PC-3 (cell line): ENCODE data around the gene RHBDD1.

ENCODE experiments used
- EZH2phosphoT487 ChIP-seq: fragments of 300-600 bp; sonication (generic); IDR thresholded peaks from 2 replicates; pipeline ENCODE4 v1.6.1; 2018; ENCODE audit warnings: mild to moderate bottlenecking, antibody characterized with exemption, low read length, borderline replicate concordance
- TF ChIP-seq, protein P1 (sequence below): fragments of 300-600 bp; sonication (generic); conservative IDR thresholded peaks from 2 replicates; pipeline ENCODE4 v1.5.1; 2017; ENCODE audit warnings: antibody characterized with exemption, low read depth, mild to moderate bottlenecking, low read length

DNA sequence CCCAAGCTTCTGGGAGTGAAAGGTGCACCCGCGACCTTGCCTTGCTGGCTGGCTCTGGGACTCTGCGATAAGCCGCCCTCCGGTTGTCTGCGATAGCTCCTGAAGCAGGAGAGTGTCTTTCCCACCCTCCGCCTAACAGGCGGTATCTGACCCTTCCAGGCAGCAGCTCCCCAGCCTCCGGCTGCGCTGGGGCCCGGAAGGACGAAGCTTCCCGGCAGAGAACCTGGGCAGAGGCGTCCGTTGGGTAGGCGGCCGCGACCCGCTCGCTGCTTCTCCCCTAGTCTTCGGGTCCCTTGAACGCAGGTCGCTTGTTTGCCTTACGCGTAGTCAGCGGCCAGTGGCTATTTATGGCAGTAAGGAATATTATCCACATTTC lies 446 bp upstream of the RHBDD1 start:
- TF ChIP-seq, protein P1, sequence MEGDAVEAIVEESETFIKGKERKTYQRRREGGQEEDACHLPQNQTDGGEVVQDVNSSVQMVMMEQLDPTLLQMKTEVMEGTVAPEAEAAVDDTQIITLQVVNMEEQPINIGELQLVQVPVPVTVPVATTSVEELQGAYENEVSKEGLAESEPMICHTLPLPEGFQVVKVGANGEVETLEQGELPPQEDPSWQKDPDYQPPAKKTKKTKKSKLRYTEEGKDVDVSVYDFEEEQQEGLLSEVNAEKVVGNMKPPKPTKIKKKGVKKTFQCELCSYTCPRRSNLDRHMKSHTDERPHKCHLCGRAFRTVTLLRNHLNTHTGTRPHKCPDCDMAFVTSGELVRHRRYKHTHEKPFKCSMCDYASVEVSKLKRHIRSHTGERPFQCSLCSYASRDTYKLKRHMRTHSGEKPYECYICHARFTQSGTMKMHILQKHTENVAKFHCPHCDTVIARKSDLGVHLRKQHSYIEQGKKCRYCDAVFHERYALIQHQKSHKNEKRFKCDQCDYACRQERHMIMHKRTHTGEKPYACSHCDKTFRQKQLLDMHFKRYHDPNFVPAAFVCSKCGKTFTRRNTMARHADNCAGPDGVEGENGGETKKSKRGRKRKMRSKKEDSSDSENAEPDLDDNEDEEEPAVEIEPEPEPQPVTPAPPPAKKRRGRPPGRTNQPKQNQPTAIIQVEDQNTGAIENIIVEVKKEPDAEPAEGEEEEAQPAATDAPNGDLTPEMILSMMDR, result no peak
- no peak for TF ChIP-seq EZH2phosphoT487
